Prostate gland (tissue), 2 donors: Measurements from ENCODE around the gene CLK4.

Source experiments
- CTCF ChIP-seq, 4 experiments: fragments of 200-600 bp in 2 of 4; fragments of 450-650 bp in 2 of 4; sonication (generic) in 2 of 4; IDR thresholded peaks; 1 replicate in 3 of 4; 2 replicates in 1 of 4; pipeline ENCODE4 v1.5.1; 2016 to 2019; ENCODE audit warnings: antibody characterized with exemption in 4 of 4, mild to moderate bottlenecking in 2 of 4, moderate library complexity in 2 of 4
- POLR2A ChIP-seq: fragments of 450-650 bp; IDR thresholded peaks from one replicate; pipeline ENCODE4 v1.6.1; 2016; ENCODE audit warnings: antibody characterized with exemption, mild to moderate bottlenecking
- POLR2AphosphoS5 ChIP-seq: sonication (generic); formaldehyde crosslinking; IDR thresholded peaks from one replicate; pipeline ENCODE4 v1.6.1; 2017; ENCODE audit warnings: antibody characterized with exemption

GRCh38 chr5:178595150-178595549 is 31.7 kb downstream of the CLK4 start:
- no peak for TF ChIP-seq CTCF (IDR thresholded peaks at IDR 0.05)
- no peak for TF ChIP-seq POLR2A
- no peak for TF ChIP-seq POLR2AphosphoS5
